GM23338 (cell line): ENCODE data around the gene ZNF148. TPM values are rescaled to one million over a fixed set of nuclear protein-coding genes. Genes with fewer than 3 reads are reported as not detected.

Source experiments
- ATAC-seq: fragments of 200-7000 bp; cut with Tn5 transposase; 3 replicates; pipeline ENCODE4 v1.9.1; 2020
- DNase-seq: peaks from one replicate; pipeline ENCODE4 v3.0.0-alpha.2; 2015; ENCODE audit warnings: low spot score
- H2AFZ ChIP-seq: fragments of 200-600 bp; sonication (generic); 2 replicates; pipeline ENCODE4 v1.8.0; 2016; ENCODE audit warnings: antibody characterized with exemption, mild to moderate bottlenecking, moderate library complexity
- H3F3A ChIP-seq: fragments of 200-600 bp; sonication (generic); replicated peaks from 2 replicates; pipeline ENCODE4 v1.8.0; 2017; ENCODE audit warnings: antibody characterized with exemption, mixed run types, low read depth
- H3K27ac ChIP-seq: fragments of 200-600 bp; sonication (generic); 2 replicates; pipeline ENCODE4 v1.6.1; 2016; ENCODE audit warnings: low read depth
- H3K27me3 ChIP-seq: fragments of 200-600 bp; sonication (generic); 2 replicates; pipeline ENCODE4 v1.8.0; 2016; ENCODE audit warnings: mild to moderate bottlenecking, mixed run types, moderate library complexity; ENCODE audit not compliant: insufficient read depth
- H3K36me3 ChIP-seq: fragments of 200-600 bp; sonication (generic); 2 replicates; pipeline ENCODE4 v1.8.0; 2016; ENCODE audit warnings: mild to moderate bottlenecking; ENCODE audit not compliant: insufficient read depth
- H3K4me1 ChIP-seq: fragments of 200-600 bp; sonication (generic); 2 replicates; pipeline ENCODE4 v1.8.0; 2016; ENCODE audit warnings: mild to moderate bottlenecking, moderate library complexity; ENCODE audit not compliant: insufficient read depth
- H3K4me2 ChIP-seq: fragments of 200-600 bp; sonication (generic); 2 replicates; pipeline ENCODE4 v1.7.1; 2017; ENCODE audit warnings: mixed run types
- H3K4me3 ChIP-seq: fragments of 200-600 bp; sonication (generic); 2 replicates; pipeline ENCODE4 v1.6.1; 2016; ENCODE audit warnings: mixed run types
- H3K79me2 ChIP-seq: fragments of 200-600 bp; sonication (generic); replicated peaks from 2 replicates; pipeline ENCODE4 v1.8.0; 2017; ENCODE audit warnings: mild to moderate bottlenecking; ENCODE audit not compliant: insufficient read depth
- H3K9me2 ChIP-seq: fragments of 200-600 bp; sonication (generic); 2 replicates; pipeline ENCODE4 v1.8.0; 2017; ENCODE audit not compliant: insufficient read depth
- H4K20me1 ChIP-seq: fragments of 200-600 bp; sonication (generic); replicated peaks from 2 replicates; pipeline ENCODE4 v1.8.0; 2017; ENCODE audit warnings: mild to moderate bottlenecking; ENCODE audit not compliant: insufficient read depth
- H3K27ac Mint-ChIP-seq: 2 replicates; pipeline ENCODE4 v1.8.0; 2020; ENCODE audit warnings: inconsistent platforms, mild to moderate bottlenecking, moderate library complexity, mixed read lengths
- H3K27me3 Mint-ChIP-seq: 3 replicates; pipeline ENCODE4 v1.8.0; 2022; ENCODE audit warnings: low read depth, mild to moderate bottlenecking, moderate library complexity, mixed read lengths, inconsistent platforms; ENCODE audit not compliant: insufficient read depth, poor library complexity
- H3K36me3 Mint-ChIP-seq: 3 replicates; pipeline ENCODE4 v1.8.0; 2021; ENCODE audit warnings: low read depth, mild to moderate bottlenecking, inconsistent platforms, moderate library complexity, mixed read lengths
- H3K4me1 Mint-ChIP-seq: 3 replicates; pipeline ENCODE4 v1.8.0; 2020; ENCODE audit warnings: mild to moderate bottlenecking, inconsistent platforms, mixed read lengths
- H3K4me3 Mint-ChIP-seq: 3 replicates; pipeline ENCODE4 v1.8.0; 2021; ENCODE audit warnings: moderate library complexity, mild to moderate bottlenecking, inconsistent platforms, mixed read lengths
- H3K9me3 Mint-ChIP-seq: 3 replicates; pipeline ENCODE4 v1.8.0; 2020; ENCODE audit warnings: moderate library complexity, mild to moderate bottlenecking, inconsistent platforms, mixed read lengths
- EZH2 ChIP-seq: fragments of 200-600 bp; sonication (generic); IDR thresholded peaks from one replicate; pipeline ENCODE4 v1.8.0; 2017; ENCODE audit warnings: antibody characterized with exemption, mild to moderate bottlenecking, low read depth; ENCODE audit not compliant: unreplicated experiment
- EZH2phosphoT487 ChIP-seq: fragments of 200-600 bp; sonication (generic); IDR thresholded peaks from one replicate; pipeline ENCODE4 v1.8.1; 2018; ENCODE audit warnings: antibody characterized with exemption; ENCODE audit not compliant: unreplicated experiment
- NANOG ChIP-seq: IDR thresholded peaks from 2 replicates; pipeline ENCODE4 v1.6.1; 2016; ENCODE audit warnings: antibody characterized with exemption, borderline replicate concordance
- STAT1 ChIP-seq: IDR thresholded peaks from one replicate; pipeline ENCODE4 v1.6.1; 2016; ENCODE audit warnings: antibody characterized with exemption; ENCODE audit not compliant: unreplicated experiment
- polyA plus RNA-seq: library from polyadenylated mRNA; unstranded; fragments of >200 nt; fragmentation: Nextera tagmentation; extraction: Ambion mirVana; gene quantifications from 2 replicates; pipeline ENCODE4 v1.2.1, GENCODE V29; 2016
- total RNA-seq: library from RNA; depleted of rRNA; stranded (reverse); fragments of >200 nt; shearing (Covaris generic); gene quantifications from 2 replicates; pipeline ENCODE4 v1.2.3, GENCODE V29; 2014
- TF ChIP-seq, protein P1 (sequence below): fragments of 250-450 bp; sonication (Bioruptor Pico); IDR thresholded peaks from 2 replicates; pipeline ENCODE4 v1.5.0; 2020; ENCODE audit warnings: mild to moderate bottlenecking, moderate library complexity
- TF ChIP-seq, protein P2 (sequence below), 2 experiments: fragments of 200-600 bp in 1 of 2; sonication (generic) in 1 of 2; conservative IDR thresholded peaks; 2 replicates each; pipeline versions ENCODE4 v1.5.1 to v1.6.1; 2016 to 2017; ENCODE audit warnings: antibody characterized with exemption in 2 of 2, low read depth in 2 of 2, mild to moderate bottlenecking in 2 of 2, moderate library complexity in 1 of 2

ZNF148 gene
- total and polyA plus RNA-seq, 2 experiments from 2014 or later = 13.9 to 16.9 TPM

DNA sequence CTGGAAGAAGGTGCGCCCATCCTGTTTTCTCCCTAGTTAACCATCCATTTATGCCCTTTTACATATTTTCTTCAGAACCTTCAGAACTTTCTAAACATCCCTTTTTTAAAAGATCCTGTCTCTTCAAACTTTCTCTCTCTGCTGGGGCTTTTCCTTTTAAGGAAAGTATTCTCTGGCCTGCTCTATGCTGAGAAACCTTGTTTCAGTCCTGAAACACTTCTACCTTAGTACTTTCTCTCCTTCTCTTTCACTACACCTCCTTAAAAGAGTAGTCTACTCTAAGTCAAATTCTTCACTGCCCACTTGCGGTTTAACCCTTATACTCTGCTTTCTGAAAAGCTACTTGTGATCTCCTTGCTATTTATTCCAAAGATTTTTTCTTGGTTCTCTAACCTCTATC is 97.0 kb downstream of the ZNF148 start (continued):
- TF ChIP-seq, protein P1, sequence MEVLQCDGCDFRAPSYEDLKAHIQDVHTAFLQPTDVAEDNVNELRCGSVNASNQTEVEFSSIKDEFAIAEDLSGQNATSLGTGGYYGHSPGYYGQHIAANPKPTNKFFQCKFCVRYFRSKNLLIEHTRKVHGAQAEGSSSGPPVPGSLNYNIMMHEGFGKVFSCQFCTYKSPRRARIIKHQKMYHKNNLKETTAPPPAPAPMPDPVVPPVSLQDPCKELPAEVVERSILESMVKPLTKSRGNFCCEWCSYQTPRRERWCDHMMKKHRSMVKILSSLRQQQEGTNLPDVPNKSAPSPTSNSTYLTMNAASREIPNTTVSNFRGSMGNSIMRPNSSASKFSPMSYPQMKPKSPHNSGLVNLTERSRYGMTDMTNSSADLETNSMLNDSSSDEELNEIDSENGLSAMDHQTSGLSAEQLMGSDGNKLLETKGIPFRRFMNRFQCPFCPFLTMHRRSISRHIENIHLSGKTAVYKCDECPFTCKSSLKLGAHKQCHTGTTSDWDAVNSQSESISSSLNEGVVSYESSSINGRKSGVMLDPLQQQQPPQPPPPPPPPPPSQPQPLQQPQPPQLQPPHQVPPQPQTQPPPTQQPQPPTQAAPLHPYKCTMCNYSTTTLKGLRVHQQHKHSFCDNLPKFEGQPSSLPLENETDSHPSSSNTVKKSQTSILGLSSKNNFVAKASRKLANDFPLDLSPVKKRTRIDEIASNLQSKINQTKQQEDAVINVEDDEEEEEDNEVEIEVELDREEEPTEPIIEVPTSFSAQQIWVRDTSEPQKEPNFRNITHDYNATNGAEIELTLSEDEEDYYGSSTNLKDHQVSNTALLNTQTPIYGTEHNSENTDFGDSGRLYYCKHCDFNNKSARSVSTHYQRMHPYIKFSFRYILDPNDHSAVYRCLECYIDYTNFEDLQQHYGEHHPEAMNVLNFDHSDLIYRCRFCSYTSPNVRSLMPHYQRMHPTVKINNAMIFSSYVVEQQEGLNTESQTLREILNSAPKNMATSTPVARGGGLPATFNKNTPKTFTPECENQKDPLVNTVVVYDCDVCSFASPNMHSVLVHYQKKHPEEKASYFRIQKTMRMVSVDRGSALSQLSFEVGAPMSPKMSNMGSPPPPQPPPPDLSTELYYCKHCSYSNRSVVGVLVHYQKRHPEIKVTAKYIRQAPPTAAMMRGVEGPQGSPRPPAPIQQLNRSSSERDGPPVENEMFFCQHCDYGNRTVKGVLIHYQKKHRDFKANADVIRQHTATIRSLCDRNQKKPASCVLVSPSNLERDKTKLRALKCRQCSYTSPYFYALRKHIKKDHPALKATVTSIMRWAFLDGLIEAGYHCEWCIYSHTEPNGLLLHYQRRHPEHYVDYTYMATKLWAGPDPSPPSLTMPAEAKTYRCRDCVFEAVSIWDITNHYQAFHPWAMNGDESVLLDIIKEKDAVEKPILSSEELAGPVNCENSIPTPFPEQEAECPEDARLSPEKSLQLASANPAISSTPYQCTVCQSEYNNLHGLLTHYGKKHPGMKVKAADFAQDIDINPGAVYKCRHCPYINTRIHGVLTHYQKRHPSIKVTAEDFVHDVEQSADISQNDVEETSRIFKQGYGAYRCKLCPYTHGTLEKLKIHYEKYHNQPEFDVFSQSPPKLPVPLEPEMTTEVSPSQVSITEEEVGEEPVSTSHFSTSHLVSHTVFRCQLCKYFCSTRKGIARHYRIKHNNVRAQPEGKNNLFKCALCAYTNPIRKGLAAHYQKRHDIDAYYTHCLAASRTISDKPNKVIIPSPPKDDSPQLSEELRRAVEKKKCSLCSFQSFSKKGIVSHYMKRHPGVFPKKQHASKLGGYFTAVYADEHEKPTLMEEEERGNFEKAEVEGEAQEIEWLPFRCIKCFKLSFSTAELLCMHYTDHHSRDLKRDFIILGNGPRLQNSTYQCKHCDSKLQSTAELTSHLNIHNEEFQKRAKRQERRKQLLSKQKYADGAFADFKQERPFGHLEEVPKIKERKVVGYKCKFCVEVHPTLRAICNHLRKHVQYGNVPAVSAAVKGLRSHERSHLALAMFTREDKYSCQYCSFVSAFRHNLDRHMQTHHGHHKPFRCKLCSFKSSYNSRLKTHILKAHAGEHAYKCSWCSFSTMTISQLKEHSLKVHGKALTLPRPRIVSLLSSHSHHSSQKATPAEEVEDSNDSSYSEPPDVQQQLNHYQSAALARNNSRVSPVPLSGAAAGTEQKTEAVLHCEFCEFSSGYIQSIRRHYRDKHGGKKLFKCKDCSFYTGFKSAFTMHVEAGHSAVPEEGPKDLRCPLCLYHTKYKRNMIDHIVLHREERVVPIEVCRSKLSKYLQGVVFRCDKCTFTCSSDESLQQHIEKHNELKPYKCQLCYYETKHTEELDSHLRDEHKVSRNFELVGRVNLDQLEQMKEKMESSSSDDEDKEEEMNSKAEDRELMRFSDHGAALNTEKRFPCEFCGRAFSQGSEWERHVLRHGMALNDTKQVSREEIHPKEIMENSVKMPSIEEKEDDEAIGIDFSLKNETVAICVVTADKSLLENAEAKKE (CRISPR knock-in tag) = no peak
- TF ChIP-seq, protein P2, sequence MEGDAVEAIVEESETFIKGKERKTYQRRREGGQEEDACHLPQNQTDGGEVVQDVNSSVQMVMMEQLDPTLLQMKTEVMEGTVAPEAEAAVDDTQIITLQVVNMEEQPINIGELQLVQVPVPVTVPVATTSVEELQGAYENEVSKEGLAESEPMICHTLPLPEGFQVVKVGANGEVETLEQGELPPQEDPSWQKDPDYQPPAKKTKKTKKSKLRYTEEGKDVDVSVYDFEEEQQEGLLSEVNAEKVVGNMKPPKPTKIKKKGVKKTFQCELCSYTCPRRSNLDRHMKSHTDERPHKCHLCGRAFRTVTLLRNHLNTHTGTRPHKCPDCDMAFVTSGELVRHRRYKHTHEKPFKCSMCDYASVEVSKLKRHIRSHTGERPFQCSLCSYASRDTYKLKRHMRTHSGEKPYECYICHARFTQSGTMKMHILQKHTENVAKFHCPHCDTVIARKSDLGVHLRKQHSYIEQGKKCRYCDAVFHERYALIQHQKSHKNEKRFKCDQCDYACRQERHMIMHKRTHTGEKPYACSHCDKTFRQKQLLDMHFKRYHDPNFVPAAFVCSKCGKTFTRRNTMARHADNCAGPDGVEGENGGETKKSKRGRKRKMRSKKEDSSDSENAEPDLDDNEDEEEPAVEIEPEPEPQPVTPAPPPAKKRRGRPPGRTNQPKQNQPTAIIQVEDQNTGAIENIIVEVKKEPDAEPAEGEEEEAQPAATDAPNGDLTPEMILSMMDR (conservative IDR thresholded peaks at IDR 0.05; ENCODE audit: low read depth in 2 of 2) = no peak
- TF ChIP-seq EZH2 (no peak), STAT1 (no peak), EZH2phosphoT487 (no peak)

DNA sequence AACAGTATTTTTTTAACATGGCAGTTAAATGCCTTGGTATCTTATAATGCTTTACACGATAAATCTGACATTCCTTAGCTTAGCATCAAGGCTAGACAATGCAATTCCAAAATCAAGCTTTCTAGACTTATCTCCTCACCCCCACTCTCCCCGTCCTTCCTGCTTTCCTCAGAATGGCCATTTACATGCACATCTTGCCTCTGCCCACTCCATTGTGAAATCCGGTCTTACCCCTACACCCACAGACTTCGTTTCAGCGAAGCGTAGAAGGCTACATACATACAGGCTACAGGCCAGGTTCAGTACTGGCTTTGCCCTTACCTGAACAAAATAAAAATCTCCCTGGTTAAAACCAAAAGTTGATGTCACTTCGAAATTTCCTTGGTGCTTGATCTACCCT is 104.0 kb downstream of the ZNF148 start:
- H3K27ac ChIP-seq = peak overlapping the region; percentile 2; the same call in 1 of the 2 replicates
- Mint-ChIP-seq H3K9me3 (no peaks in the 10 kb centered on the region; the same call in 2 of the 3 replicates), H3K4me3 (no peak overlapping the region), H3K36me3 (peaks cover 6% of the 10 kb centered on the region; the same call in 2 of the 3 replicates), H3K27ac (peak overlapping the region; percentile 2; the same call in 1 of the 2 replicates), H3K27me3 (no peaks in the 10 kb centered on the region), H3K4me1 (peaks cover 10% of the 10 kb centered on the region)
- peaks cover 10% of the 10 kb centered on the region; the same call in 1 of the 2 replicates for H3K4me1 ChIP-seq
- no peaks in the 10 kb centered on the region for H3K27me3 ChIP-seq
- TF ChIP-seq NANOG = no peak
- peak; percentile 41 for DNase-seq
- H3F3A ChIP-seq = no peaks in the 10 kb centered on the region
- no peaks in the 10 kb centered on the region for H4K20me1 ChIP-seq
- no peak overlapping the region for H2AFZ ChIP-seq
- H3K79me2 ChIP-seq = no peaks in the 10 kb centered on the region
- H3K9me2 ChIP-seq = no peaks in the 10 kb centered on the region
- no peaks in the 10 kb centered on the region for H3K36me3 ChIP-seq
- ATAC-seq = peak; percentile 92
- no peak overlapping the region for H3K4me3 ChIP-seq
- H3K4me2 ChIP-seq = peak overlapping the region; percentile 1; the same call in 1 of the 2 replicates
